ENCODE results near the gene ASB18.

- TF ChIP-seq CTCF (optimal IDR thresholded peaks at IDR 0.05 in 1 of 3, IDR thresholded peaks at IDR 0.05 in 1 of 3, conservative IDR thresholded peaks at IDR 0.05 in 1 of 3; ENCODE audit: extremely low read depth in 1 of 3, insufficient read depth in 2 of 3, low read length in 3 of 3) (no peak), EZH2 (IDR thresholded peaks at IDR 0.05; ENCODE audit: low read length) (no peak)
Measured at GRCh38 chr2:236254001-236254400, 10.2 kb downstream of the ASB18 start.

Data from keratinocyte (primary cell).